ENCODE measurements around the gene PRDM16.

The PRDM16 gene

DNA sequence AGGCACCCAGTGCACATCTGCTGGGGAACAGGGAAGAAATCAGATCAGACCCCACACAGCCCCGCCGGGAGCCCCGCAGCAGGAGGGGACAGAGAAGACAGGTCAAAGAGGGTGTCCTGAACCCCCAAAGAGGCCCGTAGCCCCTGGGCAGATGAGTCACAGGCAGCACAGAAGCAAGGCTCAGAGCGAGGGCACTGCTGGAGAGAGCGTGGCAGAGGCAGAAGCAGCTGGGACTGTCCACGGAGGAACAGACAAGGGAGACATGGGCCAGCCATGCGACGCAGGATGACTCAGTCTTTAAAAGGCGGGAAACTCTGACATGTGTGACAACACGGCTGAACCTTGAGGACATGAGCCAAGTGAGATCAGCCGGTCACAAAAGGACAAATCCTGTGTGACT, 14.5 kb upstream of the PRDM16 start:
- TF ChIP-seq POLR2A (IDR thresholded peaks at IDR 0.05; ENCODE audit: low read length): no peak
- TF ChIP-seq GATA1 (IDR thresholded peaks at IDR 0.05; ENCODE audit: low read depth, low read length): no peak
- DNase-seq: no peak

DNA sequence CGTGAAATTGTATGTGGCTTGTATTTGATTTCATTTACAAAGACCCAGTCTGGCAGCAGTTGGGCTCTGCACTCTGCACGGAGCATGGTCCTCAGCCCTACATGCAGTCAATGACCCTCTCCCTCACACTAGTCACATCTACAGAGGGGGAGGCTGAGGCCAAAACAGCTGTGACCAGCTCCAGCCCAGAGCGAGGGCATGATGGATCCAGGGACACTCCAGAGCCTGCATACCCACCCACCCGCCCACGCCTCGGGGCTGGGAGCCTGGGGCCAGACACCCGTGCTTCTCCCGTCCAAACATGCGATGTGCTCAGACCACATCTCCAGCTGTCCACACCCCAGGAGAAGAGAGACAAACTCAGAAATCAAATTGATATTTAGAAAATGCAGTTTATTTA, 14.0 kb upstream of the PRDM16 start:
- no peak for TF ChIP-seq POLR2A (IDR thresholded peaks at IDR 0.05; ENCODE audit: low read length)
- no peak for TF ChIP-seq GATA1 (IDR thresholded peaks at IDR 0.05; ENCODE audit: low read depth, low read length)
- DNase-seq: no peak

DNA sequence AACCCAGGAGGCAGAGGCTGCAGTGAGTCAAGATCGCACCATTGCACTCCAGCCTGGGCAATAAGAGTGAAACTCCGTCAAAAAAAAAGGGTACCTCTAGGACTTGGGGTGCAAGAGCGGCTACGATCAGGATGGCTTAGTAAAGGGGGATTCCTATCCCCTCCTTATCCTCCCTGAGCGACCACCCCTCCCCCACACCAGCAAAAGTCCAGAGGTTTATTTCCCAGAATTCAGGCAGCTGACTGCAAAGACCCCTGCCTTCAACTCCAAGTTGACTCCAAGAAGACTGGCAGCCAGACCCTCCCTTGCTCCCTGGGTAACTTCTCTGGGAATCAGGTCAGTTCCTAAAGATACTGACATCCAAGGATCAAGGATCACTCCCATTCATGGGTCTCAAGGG, 12.4 kb upstream of the PRDM16 start:
- DNase-seq: no peak

DNA sequence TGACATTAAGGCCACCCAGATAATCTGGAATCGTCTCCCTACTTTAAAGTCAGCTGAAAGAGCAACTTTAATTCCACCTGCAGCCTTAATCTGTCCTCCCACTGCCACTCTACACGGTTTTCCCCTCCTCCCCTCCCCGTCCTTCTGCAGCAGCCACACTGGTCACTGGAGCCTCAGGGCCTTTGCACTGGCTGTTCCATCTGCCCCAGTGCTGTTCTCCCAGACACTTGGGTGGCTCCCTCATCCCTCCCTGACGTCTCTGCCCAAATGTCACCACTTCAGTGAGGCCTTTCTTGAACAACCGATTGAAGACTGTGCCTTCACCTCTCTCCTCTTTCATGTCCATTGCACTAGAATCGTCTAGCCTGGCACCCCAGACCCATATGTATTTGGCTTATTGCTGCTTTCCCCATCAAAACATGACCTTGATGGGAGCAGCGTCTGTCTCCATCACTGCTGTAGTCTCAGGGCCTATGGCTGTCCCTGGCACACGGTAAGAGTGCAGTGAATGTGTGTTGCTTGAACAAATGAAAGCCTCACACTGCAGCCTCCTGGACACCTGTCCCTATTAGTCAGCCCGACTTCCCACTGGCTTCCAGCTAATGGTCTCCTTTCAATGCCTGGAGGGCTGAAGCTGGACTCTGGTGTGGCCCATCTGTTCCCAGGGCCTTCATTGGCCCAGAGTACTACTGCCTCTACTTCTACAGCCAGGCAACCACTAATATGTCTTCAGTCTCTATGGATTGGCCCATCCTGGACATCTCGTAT, 10.6 kb upstream of the PRDM16 start:
- DNase-seq: no peak
- TF ChIP-seq GATA1 (IDR thresholded peaks at IDR 0.05; ENCODE audit: low read depth, low read length) (no peak), POLR2A (IDR thresholded peaks at IDR 0.05; ENCODE audit: low read length) (no peak)

More for the DNA sequence above, 12.4 kb upstream of the PRDM16 start:
- TF ChIP-seq GATA1 (IDR thresholded peaks at IDR 0.05; ENCODE audit: low read depth, low read length): no peak
- no peak for TF ChIP-seq POLR2A (IDR thresholded peaks at IDR 0.05; ENCODE audit: low read length)

DNA sequence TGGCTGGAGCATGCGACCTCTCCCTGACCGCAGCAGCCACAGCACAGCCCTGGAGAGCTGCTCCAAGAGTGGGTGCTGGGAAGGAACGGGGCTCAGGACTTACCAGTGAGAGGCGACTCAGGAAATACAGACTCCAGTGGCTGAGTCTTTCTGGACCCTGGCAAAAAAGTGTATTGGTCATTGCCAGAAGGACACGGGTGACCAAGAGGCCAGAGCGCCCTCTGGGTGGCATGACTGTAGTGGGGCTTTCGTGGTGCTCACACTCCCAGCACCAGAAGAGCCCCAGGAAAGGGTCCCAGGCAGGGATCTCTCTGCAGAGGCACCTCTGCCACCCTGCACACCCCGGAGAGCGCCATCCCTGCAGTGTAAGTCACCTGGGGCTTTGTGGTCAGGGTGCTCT, 8.9 kb upstream of the PRDM16 start:
- DNase-seq: no peak
- no peak for TF ChIP-seq GATA1 (IDR thresholded peaks at IDR 0.05; ENCODE audit: low read depth, low read length)
- no peak for TF ChIP-seq POLR2A (IDR thresholded peaks at IDR 0.05; ENCODE audit: low read length)

DNA sequence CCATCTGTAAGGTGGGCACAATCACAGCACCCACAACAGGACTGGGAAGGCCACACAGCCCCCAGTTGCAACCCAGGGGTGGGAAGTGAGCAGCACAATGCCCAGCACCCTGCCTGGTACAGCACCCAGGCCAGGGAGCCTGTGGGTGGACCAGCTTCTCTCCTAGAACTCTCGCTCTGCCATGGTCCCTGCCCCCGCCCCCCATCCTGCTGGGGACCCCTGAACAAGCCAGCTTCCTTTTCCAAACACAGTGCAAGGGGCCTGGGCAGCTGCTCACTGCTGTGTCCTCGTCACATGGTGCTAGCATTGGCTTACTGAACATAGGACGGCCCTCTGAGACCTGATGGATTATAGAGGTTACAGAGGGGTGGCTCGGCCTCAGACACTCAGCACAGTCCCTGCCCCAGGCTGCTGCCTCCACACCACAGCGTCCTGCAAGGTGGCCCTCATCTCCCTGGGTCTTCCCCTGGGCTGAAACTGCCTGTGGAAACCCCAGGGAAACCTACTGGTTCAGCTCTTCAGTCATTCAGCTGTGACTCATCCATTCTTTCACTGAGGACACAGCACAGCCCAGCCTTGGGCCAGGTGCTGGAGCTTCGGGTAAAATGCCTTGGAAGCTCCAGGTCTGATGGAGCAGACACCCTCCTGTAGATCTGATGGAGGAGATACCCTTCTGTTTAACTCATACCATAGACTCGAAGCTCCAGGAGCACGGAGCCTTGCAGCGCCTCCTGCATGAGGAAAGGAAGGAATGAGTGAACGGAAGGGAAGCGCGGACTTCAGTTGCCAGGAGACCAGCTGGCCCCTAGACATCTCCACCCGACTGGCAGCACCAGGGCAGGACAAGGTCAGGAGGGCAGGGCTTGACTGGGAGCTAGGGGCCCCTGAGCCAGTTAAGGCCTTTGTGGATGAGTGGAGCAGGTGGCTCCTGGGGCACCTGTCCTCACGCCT, 8.1 kb upstream of the PRDM16 start:
- DNase-seq: no peak
- TF ChIP-seq POLR2A (IDR thresholded peaks at IDR 0.05; ENCODE audit: low read length): no peak
- TF ChIP-seq GATA1 (IDR thresholded peaks at IDR 0.05; ENCODE audit: low read depth, low read length): no peak

DNA sequence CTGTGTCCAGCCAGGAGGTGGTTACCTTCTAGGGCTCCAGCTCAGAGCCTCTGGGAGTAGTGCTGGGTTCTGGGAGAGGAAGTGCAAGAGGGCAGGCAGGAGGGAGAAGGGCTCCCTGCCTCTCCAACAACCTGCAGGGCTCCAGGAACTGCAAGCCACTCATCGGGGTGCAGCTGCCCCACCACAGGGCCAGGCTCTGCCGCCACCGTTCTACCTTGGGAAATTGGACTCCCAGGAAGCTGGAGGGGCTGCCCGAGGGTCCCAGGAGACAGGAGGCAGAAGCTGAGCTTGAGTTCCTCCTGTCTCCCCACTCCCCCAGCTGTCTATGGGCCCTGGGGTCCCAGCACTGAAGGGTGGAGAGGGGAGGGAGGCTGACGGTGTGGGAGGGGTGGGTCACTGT, 7.4 kb upstream of the PRDM16 start:
- no peak for DNase-seq
- TF ChIP-seq GATA1 (IDR thresholded peaks at IDR 0.05; ENCODE audit: low read depth, low read length) (no peak), POLR2A (IDR thresholded peaks at IDR 0.05; ENCODE audit: low read length) (no peak)

DNA sequence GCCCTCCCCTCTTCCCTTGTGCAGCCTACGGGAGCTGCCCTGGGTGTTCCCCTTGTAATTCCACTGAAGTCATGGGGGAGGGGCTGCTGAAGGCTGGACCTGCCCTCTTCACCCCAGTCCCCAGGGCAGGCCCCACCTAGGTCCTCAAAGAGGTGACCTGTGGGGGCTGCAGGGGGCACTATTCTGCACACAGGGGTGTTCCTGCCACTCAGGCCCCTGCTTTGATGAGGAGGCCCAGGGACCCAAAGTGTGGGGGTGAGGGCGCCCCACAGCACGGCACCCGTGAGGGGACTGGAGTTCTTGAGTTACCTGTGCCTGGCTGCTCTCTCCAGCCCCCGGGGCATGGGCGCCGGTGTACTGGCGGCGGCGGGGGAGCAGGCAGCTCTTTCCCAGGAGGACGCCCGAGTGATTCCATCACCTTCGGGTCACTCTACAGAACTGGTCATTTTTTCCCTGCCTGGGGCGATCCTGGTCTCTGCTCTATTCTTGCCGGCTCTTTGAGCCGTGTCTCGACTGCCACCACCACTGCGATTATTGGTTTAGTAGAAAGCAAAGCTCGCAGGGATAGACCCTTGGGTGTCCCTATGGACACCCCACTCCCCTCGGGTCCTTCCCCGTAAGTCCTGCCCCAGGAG, 6.9 kb upstream of the PRDM16 start:
- no peak for DNase-seq
- TF ChIP-seq GATA1 (IDR thresholded peaks at IDR 0.05; ENCODE audit: low read depth, low read length) (no peak), POLR2A (IDR thresholded peaks at IDR 0.05; ENCODE audit: low read length) (no peak)

DNA sequence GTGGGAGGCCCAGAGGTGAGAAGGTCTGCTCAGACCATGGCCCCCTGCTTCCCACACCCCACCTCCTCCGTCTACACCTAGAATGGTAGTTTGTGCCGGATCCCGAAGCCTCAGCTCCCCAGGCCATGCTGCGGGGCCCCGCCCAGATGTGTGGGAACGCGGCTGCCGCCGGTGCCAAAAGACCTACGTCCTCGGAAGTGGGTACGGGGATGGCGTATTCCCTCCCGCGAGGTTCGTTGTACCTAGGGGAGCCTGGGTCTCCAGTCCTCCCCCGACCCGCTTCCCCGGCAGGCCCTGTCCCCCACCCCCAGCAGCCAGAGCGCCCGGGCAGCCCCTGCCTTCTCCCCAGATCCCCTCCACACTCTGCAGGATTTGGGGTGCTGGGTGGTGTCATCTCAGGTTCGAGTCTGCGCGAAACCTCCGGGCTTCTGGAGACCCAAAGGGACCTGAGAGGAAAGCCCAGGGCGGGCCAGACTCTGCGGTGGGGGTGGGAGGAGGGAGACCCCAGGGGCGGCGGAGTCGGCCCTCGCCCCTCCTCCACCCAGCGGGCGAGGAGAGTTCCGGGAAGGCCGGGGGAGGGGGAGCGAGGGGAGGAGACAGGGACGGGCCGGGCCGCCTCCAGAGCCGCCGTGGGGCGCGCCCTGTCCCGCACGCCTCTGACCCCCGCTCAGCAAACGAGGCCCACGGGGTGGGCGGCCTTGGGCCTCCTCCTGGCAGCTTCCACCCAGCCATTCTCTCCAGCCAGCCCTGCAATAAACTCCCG, 6.2 kb upstream of the PRDM16 start:
- no peak for DNase-seq
- TF ChIP-seq GATA1 (IDR thresholded peaks at IDR 0.05; ENCODE audit: low read depth, low read length): no peak
- TF ChIP-seq POLR2A (IDR thresholded peaks at IDR 0.05; ENCODE audit: low read length): no peak

DNA sequence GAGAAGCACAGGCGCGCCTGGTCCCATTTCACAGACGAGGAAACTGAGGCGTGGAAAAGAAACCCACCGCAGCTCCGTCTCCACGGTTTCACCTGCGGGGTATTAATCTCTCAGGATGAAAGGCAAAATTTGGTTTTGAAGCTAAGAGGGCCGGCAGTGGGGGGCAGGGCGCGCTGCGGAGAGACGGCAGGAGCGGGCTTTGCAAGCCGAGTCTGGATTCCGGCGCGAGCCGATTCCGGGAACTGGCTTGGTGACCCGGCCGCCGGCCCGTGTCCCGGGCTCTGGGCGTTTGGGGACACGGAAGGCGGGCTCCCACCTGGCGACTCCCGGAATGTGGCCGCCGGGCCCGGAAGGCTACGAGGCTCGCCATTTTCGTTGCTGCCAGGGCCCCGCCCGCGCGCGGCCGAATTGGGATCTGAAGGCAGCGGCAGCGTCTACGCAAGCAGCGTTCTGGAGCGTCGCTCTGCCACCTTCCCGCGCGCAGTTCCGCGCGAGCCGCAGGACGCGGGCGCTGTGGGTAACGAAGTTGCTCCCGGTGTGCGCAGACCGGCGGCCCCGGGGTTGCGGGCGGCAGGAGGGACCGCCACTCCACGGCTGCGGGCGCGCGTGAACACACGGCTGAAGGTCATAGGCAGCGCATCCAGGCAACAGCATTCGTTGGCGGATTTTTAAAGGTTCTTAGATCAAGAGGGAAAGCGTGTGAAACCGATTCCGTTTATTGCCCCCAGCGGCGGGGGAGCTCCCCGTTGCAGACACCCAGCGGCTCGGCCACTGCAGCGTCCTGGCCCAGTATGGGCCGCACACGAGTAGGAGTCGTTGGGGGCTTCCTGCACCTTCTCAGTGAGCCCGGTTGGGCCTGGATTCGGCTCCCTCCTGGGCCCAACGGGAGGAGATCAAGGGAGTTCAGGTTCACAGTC, 5.4 kb upstream of the PRDM16 start:
- no peak for DNase-seq
- TF ChIP-seq GATA1 (IDR thresholded peaks at IDR 0.05; ENCODE audit: low read depth, low read length) (no peak), POLR2A (IDR thresholded peaks at IDR 0.05; ENCODE audit: low read length) (no peak)

DNA sequence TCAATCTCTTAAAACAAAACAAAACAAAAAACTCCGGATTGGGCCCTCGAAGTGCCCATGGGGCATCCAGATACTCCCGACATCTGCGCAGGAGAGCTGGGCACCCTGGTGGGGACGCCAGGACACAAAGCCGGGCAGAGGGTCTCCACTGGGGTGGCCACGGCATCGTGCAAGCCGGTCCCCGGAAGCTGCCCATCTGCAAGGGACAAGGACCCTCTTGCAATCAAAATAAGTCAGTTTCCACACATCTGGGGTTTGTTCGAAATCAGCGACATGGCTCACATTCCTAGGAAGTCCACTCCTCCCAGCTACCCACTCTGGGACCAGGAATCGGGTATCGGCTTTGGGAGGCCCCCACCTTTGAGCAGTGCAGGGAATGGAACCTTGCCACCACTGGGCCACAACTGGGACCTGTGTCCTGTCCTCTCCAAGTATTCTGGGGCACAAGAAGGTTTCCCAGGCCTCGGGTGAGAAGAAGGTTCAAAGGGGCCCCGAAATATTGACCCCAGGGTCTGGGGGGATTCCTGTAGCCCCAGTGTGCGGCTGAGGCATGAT, 4.6 kb upstream of the PRDM16 start:
- DNase-seq: no peak
- TF ChIP-seq POLR2A (IDR thresholded peaks at IDR 0.05; ENCODE audit: low read length) (no peak), GATA1 (IDR thresholded peaks at IDR 0.05; ENCODE audit: low read depth, low read length) (no peak)

DNA sequence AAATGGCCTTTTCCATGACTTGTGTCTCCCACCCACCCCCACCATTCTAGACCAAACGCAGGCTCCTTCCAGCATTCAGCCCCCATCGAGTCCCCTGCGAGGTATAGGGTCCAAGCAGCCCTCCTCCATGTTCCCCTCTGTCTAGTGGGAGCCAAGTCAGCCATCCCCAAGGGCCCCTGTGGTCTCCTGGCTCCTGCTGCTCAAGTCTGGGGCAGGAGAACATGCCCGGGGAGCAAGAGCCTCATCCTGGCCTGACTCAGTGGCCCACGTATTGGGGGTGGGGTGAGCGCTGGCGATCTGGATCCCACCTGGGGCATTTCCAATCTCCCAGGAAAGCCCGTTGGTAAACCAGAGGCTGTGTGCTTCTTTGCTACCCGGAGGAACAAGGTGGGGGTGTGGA, 4.1 kb upstream of the PRDM16 start:
- TF ChIP-seq GATA1 (IDR thresholded peaks at IDR 0.05; ENCODE audit: low read depth, low read length) (no peak), POLR2A (IDR thresholded peaks at IDR 0.05; ENCODE audit: low read length) (no peak)
- no peak for DNase-seq

All from erythroblast (primary cell).